H9 (cell line): ENCODE data around the gene RASIP1. TPM values are rescaled to one million over a fixed set of nuclear protein-coding genes. Genes with fewer than 3 reads are reported as not detected.

Experiments
- DNase-seq: peaks from one replicate; pipeline ENCODE4 v3.0.0-alpha.2; 2017
- H2AFZ ChIP-seq: one replicate; pipeline ENCODE4 v1.6.1; 2013; ENCODE audit warnings: mild to moderate bottlenecking, low read length, control low read depth, moderate library complexity
- H2AK5ac ChIP-seq: 2 replicates; pipeline ENCODE4 v1.6.1; 2013; ENCODE audit warnings: low read length, control low read depth, mixed read lengths; ENCODE audit not compliant: insufficient read length
- H2BK120ac ChIP-seq: one replicate; pipeline ENCODE4 v1.6.1; 2013; ENCODE audit warnings: low read depth, mild to moderate bottlenecking, low read length, control low read depth, inconsistent platforms; ENCODE audit not compliant: poor library complexity, severe bottlenecking
- H2BK12ac ChIP-seq: 2 replicates; pipeline ENCODE4 v1.6.1; 2013; ENCODE audit warnings: low read length, control low read depth, mixed read lengths, low read depth; ENCODE audit not compliant: insufficient read length
- H2BK15ac ChIP-seq: 2 replicates; pipeline ENCODE4 v1.6.1; 2013; ENCODE audit warnings: low read depth, low read length, control low read depth
- H2BK20ac ChIP-seq: one replicate; pipeline ENCODE4 v1.6.1; 2013; ENCODE audit warnings: low read depth, mild to moderate bottlenecking, low read length, control low read depth, inconsistent platforms; ENCODE audit not compliant: poor library complexity, severe bottlenecking
- H2BK5ac ChIP-seq: 2 replicates; pipeline ENCODE4 v1.6.1; 2013; ENCODE audit warnings: low read length, control low read depth, mixed read lengths; ENCODE audit not compliant: insufficient read length
- H3K14ac ChIP-seq: 2 replicates; pipeline ENCODE4 v1.6.1; 2013; ENCODE audit warnings: low read length, control low read depth; ENCODE audit not compliant: insufficient read depth
- H3K18ac ChIP-seq: 2 replicates; pipeline ENCODE4 v1.6.1; 2013; ENCODE audit warnings: low read depth, mild to moderate bottlenecking, mixed read lengths, low read length, control low read depth; ENCODE audit not compliant: insufficient read length
- H3K23ac ChIP-seq: 2 replicates; pipeline ENCODE4 v1.6.1; 2013; ENCODE audit warnings: low read length, control low read depth, mixed read lengths, low read depth; ENCODE audit not compliant: insufficient read length
- H3K23me2 ChIP-seq: 2 replicates; pipeline ENCODE4 v1.6.1; 2013; ENCODE audit warnings: low read depth, mild to moderate bottlenecking, mixed read lengths, low read length, control low read depth; ENCODE audit not compliant: insufficient read length, poor library complexity, severe bottlenecking
- H3K27ac ChIP-seq: 2 replicates; pipeline ENCODE4 v1.5.1; 2013; ENCODE audit warnings: low read length, control low read depth, mixed read lengths, low read depth; ENCODE audit not compliant: insufficient read length
- H3K27me3 ChIP-seq: 2 replicates; pipeline ENCODE4 v1.6.1; 2013; ENCODE audit warnings: low read length, control low read depth, inconsistent platforms; ENCODE audit not compliant: insufficient read depth
- H3K4ac ChIP-seq: 2 replicates; pipeline ENCODE4 v1.6.1; 2013; ENCODE audit warnings: low read depth, mild to moderate bottlenecking, control low read depth, inconsistent platforms, low read length, moderate library complexity
- H3K4me1 ChIP-seq: 2 replicates; pipeline ENCODE4 v1.6.1; 2013; ENCODE audit warnings: low read length, control low read depth, inconsistent platforms; ENCODE audit not compliant: insufficient read depth
- H3K4me2 ChIP-seq: 2 replicates; pipeline ENCODE4 v1.6.1; 2013; ENCODE audit warnings: low read length, control low read depth, mixed read lengths; ENCODE audit not compliant: insufficient read length, insufficient read depth
- H3K56ac ChIP-seq: 2 replicates; pipeline ENCODE4 v1.6.1; 2013; ENCODE audit warnings: low read depth, mild to moderate bottlenecking, mixed read lengths, low read length, control low read depth; ENCODE audit not compliant: insufficient read length
- H3K79me1 ChIP-seq: 2 replicates; pipeline ENCODE4 v1.6.1; 2013; ENCODE audit warnings: low read depth, mild to moderate bottlenecking, moderate library complexity, low read length, control low read depth, inconsistent platforms; ENCODE audit not compliant: insufficient read depth, poor library complexity, severe bottlenecking
- H3K79me2 ChIP-seq: 2 replicates; pipeline ENCODE4 v1.6.1; 2013; ENCODE audit warnings: low read length, control low read depth, inconsistent platforms; ENCODE audit not compliant: insufficient read depth
- H3K9ac ChIP-seq: 2 replicates; pipeline ENCODE4 v1.6.1; 2013; ENCODE audit warnings: low read length, control low read depth, mixed read lengths; ENCODE audit not compliant: insufficient read length; ENCODE audit errors: extremely low read depth
- H3K9me3 ChIP-seq: one replicate; pipeline ENCODE4 v1.6.1; 2013; ENCODE audit warnings: low read depth, low read length, inconsistent platforms; ENCODE audit not compliant: control insufficient read depth
- H3T11ph ChIP-seq: one replicate; pipeline ENCODE4 v1.6.1; 2013; ENCODE audit warnings: mild to moderate bottlenecking, low read length, control low read depth, inconsistent platforms
- H4K20me1 ChIP-seq: one replicate; pipeline ENCODE4 v1.6.1; 2013; ENCODE audit not compliant: control insufficient read depth, insufficient read length, insufficient read depth
- H4K5ac ChIP-seq: 2 replicates; pipeline ENCODE4 v1.6.1; 2013; ENCODE audit warnings: low read depth, mild to moderate bottlenecking, mixed read lengths, low read length, control low read depth; ENCODE audit not compliant: insufficient read length
- H4K8ac ChIP-seq: replicated peaks from 2 replicates; pipeline ENCODE4 v1.6.1; 2013; ENCODE audit warnings: low read length, control low read depth, mixed read lengths, low read depth; ENCODE audit not compliant: insufficient read length
- H4K91ac ChIP-seq: 2 replicates; pipeline ENCODE4 v1.6.1; 2013; ENCODE audit warnings: low read depth, mild to moderate bottlenecking, moderate library complexity, mixed read lengths, low read length, control low read depth; ENCODE audit not compliant: insufficient read length
- H3K27ac Mint-ChIP-seq, 3 experiments: 2 replicates in 2 of 3; 3 replicates in 1 of 3; pipeline ENCODE4 v1.8.0; 2020 to 2021; ENCODE audit warnings: mixed read lengths in 3 of 3, mild to moderate bottlenecking in 1 of 3, moderate library complexity in 1 of 3
- H3K27me3 Mint-ChIP-seq: 2 replicates; pipeline ENCODE4 v1.8.0; 2021; ENCODE audit warnings: low read depth, mild to moderate bottlenecking, moderate library complexity, mixed read lengths
- H3K36me3 Mint-ChIP-seq, 3 experiments: 2 replicates in 2 of 3; 3 replicates in 1 of 3; pipeline ENCODE4 v1.8.0; 2020 to 2021; ENCODE audit warnings: low read depth in 3 of 3, mixed read lengths in 3 of 3; ENCODE audit not compliant: insufficient read depth in 1 of 3
- H3K4me1 Mint-ChIP-seq, 2 experiments: 2 replicates each; pipeline ENCODE4 v1.8.0; 2020; ENCODE audit warnings: mixed read lengths in 2 of 2
- H3K4me3 Mint-ChIP-seq, 2 experiments: 2 replicates in 1 of 2; 3 replicates in 1 of 2; pipeline ENCODE4 v1.8.0; 2020 to 2021; ENCODE audit warnings: mild to moderate bottlenecking in 2 of 2, mixed read lengths in 2 of 2, moderate library complexity in 1 of 2
- H3K9me3 Mint-ChIP-seq, 2 experiments: 2 replicates in 1 of 2; 3 replicates in 1 of 2; pipeline ENCODE4 v1.8.0; 2020; ENCODE audit warnings: mild to moderate bottlenecking in 2 of 2, mixed read lengths in 2 of 2, moderate library complexity in 1 of 2
- WGBS: extraction: QIAGEN DNeasy Blood & Tissue Kit; methylation state at CpG from one replicate; pipeline ENCODE4 v1.1.7; 2013; ENCODE audit warnings: missing lambda C conversion rate, low lambda C conversion rate, mixed read lengths; ENCODE audit not compliant: insufficient read length; ENCODE audit errors: extremely low coverage; 5-methylcytosine and 5-hydroxymethylcytosine counted together
- total RNA-seq: library from RNA; stranded (reverse); gene quantifications from 2 replicates; pipeline ENCODE4 v1.2.1, GENCODE V29; 2021
- TF ChIP-seq, protein P1 (sequence below): fragments of 200-600 bp; sonication (generic); conservative IDR thresholded peaks from 3 replicates; pipeline ENCODE4 v1.8.0; 2021; ENCODE audit warnings: antibody characterized with exemption, mild to moderate bottlenecking

RASIP1 gene
- total RNA-seq, 1 experiment from 2014 or later, result 2.4 TPM

DNA sequence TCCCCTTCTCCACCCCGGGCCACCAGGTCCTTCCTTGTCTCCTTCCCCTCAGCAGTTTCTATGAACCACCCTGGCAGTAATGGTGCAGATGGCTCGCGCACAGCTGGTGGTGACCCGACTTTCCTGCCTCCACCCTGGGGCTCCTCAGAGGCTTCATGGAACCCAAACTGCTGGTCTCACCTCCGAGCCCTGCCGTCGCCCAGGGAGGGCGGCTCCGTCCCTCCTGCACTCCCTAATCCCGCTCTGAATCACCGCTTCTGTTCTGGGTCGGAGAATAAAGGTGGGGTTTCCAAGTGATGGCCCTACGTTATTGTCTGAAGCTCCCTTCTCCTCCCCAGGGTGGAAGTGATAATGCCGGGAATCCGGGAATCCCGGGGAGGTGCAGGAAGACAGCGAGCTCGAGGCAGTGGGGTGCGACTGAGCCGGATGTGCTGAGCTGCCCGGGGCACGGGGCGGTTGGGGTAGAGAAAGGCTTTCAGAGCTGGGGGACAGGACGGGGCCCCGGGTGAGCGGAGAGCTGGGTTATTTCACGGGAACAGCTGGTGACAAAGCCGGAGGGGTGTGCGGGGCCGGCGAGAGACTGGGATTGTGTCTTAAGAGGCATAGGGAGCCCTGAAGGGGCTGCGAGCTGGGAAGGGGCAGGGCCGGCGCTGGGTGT, 43.9 kb downstream of the RASIP1 start:
- Histone ChIP-seq H3T11ph (no peak overlapping the region), H2BK20ac (no peak overlapping the region), H3K18ac (no peak overlapping the region), H4K8ac (no peak overlapping the region), H4K20me1 (no peaks in the 10 kb centered on the region), H2AK5ac (no peak overlapping the region), H3K9me3 (no peaks in the 10 kb centered on the region), H3K4ac (no peak overlapping the region), H3K79me1 (no peaks in the 10 kb centered on the region), H3K23me2 (peaks cover 14% of the 10 kb centered on the region), H2BK15ac (no peak overlapping the region; the same call in 1 of the 2 replicates), H3K56ac (no peak overlapping the region), H2BK5ac (no peak overlapping the region), H3K4me2 (peak overlapping the region; percentile 71), H2BK120ac (no peak overlapping the region), H2BK12ac (no peak overlapping the region), H3K27ac (no peak overlapping the region), H3K14ac (no peak overlapping the region), H2AFZ (no peak overlapping the region), H4K5ac (no peak overlapping the region), H3K27me3 (no peaks in the 10 kb centered on the region), H3K23ac (no peak overlapping the region), H3K79me2 (no peaks in the 10 kb centered on the region), H3K9ac (peak overlapping the region; percentile 42), H4K91ac (no peak overlapping the region), H3K4me1 (peaks cover 2% of the 10 kb centered on the region; the same call in 1 of the 2 replicates)
- Mint-ChIP-seq H3K36me3 (peaks cover 5 to 14% (median 5%) of the 10 kb centered on the region in 3 experiments; a peak in 5 of 7 replicates), H3K27ac (peak overlapping the region; percentile 73 to 96 (median 94); a peak in 6 of 7 replicates), H3K9me3 (peaks cover 0 to 4% of the 10 kb centered on the region in 2 experiments; a peak in 2 of 5 replicates), H3K4me1 (peaks cover 9 to 12% of the 10 kb centered on the region in 2 experiments), H3K27me3 (peaks cover 3% of the 10 kb centered on the region), H3K4me3 (peak overlapping the region; percentile 87 to 97)
- TF ChIP-seq, protein P1, sequence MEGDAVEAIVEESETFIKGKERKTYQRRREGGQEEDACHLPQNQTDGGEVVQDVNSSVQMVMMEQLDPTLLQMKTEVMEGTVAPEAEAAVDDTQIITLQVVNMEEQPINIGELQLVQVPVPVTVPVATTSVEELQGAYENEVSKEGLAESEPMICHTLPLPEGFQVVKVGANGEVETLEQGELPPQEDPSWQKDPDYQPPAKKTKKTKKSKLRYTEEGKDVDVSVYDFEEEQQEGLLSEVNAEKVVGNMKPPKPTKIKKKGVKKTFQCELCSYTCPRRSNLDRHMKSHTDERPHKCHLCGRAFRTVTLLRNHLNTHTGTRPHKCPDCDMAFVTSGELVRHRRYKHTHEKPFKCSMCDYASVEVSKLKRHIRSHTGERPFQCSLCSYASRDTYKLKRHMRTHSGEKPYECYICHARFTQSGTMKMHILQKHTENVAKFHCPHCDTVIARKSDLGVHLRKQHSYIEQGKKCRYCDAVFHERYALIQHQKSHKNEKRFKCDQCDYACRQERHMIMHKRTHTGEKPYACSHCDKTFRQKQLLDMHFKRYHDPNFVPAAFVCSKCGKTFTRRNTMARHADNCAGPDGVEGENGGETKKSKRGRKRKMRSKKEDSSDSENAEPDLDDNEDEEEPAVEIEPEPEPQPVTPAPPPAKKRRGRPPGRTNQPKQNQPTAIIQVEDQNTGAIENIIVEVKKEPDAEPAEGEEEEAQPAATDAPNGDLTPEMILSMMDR, result no peak
- no CpG with 5 or more reads among the region's 34 CpGs for WGBS
- peak; percentile 68 for DNase-seq
